ENCODE data around the gene FMOD. TPM values are rescaled to one million over a fixed set of nuclear protein-coding genes. Genes with fewer than 3 reads are reported as not detected.
A peak's percentile ranks its signal among the peaks of the same experiment; 100 is the strongest.
"Not testable (repeated sequence)": the region's sequence is repeated elsewhere in the genome, so short reads cannot be mapped to it uniquely, and the experiment has no call there.

FMOD gene
- total RNA-seq, 1 donor from 2014 or later, result 95.2 TPM

DNA sequence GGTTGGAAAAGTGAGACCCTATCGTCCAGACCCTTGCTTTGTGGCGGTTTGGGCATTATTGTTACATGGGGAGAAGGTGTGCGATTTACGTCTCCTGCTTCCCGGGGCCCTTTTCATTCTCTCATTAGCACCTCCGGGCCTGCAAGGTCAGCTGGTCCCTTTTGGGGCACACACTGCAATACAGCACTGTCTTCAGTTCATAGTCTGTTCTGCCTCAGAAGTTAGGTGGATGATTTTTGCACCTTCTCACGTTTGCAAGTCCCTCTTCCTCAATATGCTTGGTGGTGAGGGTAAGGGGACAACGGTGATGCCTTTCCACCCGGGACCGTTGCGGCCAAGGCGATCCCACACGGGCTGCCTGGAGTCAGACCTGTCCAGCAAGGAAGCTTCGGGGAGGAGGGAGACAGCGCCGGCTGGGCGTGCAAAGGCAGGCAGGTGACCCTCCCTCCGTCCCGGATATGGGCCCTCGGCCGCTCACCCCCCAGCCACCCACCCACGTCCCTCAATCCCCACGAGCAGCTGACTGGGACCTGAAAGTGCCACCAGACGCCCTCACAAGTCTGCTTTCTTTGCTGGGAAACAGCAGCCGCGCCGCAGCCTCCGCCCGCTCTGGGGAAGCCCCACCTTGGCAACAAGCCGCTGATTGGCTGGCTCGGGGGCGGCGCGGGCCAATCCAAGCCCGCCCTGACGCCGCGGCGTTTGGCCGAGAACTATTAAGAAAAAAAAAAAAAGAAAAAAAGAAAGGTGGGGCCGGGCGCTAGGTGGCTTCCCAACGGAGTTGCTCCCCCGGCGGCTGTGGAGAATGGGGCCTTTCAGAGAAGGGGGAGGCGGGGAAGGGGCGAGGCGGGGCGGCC is 23.9 kb downstream of the FMOD start:
- DNase-seq (ENCODE audit: low spot score), result peak; percentile 99

DNA sequence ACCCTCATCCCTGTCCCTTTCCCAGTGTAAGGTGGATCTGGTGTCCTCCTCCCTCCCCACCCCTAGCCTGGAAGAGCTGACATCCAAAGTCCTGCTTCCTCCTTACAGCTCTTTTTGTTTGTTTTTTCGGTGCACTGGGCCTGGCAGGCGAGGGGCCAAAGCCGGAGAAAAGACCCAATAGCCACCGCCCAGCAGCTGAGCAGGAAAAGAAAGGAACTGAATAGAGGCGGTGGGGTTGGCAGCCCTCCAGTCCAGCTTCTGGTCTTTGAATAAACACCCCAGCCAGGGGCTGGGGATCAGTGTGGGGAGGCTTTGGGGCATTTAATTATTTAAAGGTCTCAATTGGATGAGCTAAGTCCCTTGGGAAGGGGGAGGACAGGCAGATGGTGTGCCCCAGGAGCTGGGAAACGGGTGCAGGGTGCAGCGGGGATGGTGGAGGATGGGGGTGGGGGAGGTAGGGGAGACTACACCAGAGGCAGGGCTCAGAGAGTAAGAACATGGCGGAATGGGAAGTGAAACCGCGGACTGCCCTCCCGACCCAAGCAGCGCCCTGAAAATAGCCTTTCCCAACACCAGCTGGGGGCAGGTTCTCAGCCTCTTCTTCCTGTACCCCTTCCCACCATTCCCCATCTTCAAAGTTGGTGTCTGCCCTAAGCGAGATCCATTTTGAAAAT is 25.4 kb downstream of the FMOD start:
- no peak for DNase-seq (ENCODE audit: low spot score)

DNA sequence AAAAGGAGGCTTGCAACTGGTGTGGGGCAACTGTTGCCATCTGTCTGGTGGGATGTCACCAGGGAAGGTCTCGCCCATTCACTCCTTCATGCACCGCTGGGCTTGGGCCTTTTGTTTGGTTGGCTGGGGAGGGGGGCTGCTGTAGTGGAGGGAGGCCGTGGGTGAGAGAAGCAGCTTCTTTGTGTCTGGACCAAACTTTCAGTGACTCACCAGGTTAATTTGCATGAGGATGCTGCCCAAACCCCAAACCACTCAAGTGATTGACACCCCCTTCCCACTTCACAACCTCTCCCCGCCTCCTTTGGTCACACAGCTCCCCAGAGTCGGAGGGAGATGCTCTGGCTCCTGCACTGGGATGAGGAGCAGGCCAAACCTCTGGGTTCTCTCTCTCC is 25.9 kb downstream of the FMOD start:
- no peak for DNase-seq (ENCODE audit: low spot score)

DNA sequence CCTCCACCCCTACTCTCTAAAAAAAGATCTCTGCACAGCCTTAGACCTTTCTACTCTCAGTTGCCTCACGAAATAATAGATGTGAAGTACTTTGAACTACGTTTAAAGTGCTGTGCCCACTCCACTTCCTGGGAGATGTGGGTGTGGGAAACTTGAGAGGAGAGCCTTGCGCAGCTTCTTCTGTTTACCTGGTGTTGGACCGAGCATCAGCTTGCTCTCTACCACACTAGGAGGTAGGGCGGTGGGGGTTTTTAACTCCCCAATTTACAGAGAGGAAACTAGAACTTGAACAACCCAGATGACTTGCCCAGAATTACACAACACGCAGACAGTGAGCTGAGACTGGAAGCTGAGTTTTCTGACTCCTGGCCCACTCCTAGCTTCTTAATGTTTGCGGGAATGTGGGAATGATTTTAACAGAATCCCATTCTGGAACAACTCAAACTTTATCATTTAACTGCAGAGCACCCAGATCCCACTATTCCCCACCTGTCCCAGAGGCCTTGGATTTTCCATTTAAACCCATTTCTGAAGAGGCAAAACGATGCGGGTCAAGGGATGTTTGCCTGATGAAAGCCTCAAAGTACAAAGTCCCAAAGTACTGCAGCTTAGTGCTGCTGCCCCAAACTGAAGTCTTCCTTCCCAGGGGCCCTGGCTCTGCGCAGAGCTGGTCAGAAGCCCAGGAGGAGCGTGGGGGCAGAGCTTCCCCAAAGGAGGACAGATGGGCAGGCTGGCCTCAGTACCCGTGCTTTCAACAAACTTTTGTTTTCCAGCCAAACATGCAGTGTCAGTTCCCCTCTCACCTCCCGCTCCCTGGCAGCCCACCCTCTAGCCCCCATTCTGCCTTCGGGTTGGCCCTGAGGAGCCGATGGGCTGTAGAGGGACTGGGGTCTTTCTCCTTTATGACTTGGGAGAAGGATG is 26.6 kb downstream of the FMOD start:
- DNase-seq (ENCODE audit: low spot score), result no peak

DNA sequence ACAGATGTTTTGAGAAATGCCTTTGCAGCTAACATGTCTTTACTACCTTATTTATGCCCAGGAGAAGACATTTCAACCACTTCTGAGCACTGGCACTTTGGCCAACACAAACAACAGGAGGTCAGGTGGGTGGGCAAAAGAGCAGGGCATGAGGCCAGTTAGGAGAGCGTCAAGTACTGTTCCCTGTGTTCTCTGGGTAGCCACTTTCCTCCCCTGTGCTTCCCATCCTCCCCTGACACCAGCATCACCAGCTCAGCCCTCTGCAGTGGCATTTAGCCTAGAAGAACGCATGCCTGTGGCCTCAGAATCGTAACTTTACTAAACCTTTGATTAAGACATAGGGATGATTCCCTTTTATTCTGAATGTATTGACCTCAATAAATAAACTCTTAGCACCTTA is 27.3 kb downstream of the FMOD start:
- no peak for DNase-seq (ENCODE audit: low spot score)

DNA sequence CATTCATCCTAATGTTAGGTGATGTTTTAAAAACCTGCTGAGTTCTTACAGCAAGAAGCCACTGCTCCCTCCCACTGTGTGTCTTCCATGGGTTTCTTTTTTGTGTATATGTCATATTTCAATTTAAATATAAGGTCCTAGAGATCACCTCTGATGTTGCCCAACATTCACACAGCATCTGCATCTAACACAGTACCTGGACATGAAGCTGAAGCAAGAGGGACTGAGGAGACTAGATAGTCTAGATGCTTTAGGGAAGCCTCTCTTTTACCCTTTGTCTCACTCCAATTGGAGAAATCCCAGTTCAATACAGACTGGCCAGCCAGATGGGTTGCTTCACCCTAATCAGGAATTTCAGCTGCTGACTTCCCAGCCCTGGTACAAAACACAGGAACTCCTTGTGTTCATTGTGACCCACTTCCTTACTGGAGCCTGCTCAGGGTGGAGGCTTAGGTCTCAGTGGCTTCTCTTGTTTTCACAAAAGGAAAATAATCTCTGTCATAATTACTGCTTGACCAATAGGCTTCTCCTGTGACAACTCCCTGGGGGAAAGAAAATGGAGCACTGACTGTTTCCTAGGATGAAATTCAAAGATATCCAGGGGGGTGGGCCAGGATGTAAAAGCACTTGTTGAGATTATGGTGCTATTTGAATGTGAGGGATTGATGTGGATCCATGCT is 28.3 kb downstream of the FMOD start:
- DNase-seq (ENCODE audit: low spot score), result no peak

DNA sequence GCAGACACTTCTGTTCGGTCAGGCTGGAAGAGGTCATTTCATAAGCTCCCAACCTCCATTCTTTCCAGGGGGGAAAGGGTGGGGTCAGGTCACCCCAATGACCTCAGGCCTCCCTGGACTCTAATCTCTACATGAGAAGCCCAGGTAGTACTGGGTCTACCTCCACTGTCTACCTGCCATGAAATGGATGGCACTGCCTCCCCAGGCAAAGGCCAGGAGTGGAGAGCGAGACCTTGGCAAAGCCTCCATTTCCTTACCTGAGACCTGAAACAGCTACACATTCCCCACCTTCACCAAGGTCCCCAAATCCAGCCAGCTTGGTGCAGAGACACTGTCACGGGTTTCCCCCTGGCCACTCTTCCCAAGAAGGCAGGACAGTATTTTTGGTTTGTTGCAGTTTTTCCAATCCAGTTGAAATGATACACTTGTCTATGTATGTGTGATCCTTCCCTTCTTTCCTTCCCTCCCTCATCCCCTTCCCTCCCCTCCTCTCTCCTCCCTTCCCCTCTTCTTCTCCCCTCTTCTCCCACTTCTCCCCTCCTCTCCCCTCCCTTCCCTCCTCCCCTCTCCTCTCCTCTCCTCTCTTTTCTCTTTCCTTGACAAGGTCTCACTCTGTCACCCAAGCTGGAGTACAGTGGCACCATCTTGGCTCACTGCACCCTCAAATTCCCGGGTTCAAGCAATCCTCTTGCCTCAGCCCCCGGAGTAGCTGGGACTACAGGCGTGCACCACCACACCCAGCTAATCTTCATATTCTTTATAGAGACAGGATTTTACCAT is 29.5 kb downstream of the FMOD start:
- DNase-seq (ENCODE audit: low spot score), result no peak

DNA sequence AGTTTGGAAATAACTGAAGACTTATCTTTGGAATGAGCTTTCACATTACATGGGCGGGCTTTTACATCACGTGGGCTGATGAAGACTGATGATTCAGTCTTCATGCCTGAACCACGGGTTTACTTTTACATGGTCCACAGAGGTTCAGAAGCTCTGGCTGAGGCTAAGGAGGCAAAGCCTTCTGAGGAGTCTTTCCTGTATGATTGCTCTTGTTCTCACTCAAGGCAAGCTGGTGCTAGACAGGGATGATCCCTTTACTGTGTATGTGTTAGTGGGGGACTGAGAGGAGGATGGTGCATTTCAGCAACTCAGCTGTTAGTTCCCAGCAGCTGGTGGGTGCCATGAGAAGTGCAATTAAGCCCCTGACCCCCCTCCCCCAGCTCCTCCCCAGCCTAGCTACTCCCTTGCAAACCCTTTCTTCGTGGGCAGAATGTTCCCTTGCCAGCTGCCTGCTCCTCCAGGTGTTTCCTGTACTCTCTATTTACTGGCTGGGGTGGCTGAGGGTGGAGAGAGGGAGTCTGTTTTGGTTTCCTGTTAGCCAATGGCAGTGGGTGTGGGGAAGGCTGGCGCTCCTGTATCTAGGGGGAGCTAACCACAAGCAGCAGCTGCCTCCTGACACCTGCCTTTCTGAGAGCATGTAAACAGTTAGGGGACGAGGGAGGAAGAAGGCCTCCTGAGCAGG is 30.2 kb downstream of the FMOD start:
- DNase-seq (ENCODE audit: low spot score), result no peak

DNA sequence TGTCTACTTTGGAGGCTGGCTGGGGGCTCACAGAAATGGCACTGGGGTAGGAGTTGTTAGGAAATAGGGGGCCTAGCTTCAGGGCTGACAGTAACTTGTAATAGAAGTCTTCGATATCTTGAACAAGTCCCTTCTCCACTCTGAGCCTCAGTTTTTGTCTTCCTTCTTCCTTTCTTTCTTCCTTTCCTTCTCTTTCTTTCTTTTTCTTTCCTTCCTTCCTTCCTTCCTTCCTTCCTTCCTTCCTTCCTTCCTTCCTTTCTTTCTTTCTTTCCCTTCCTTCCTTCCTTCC is 32.7 kb downstream of the FMOD start:
- no peak for DNase-seq (ENCODE audit: low spot score)

DNA sequence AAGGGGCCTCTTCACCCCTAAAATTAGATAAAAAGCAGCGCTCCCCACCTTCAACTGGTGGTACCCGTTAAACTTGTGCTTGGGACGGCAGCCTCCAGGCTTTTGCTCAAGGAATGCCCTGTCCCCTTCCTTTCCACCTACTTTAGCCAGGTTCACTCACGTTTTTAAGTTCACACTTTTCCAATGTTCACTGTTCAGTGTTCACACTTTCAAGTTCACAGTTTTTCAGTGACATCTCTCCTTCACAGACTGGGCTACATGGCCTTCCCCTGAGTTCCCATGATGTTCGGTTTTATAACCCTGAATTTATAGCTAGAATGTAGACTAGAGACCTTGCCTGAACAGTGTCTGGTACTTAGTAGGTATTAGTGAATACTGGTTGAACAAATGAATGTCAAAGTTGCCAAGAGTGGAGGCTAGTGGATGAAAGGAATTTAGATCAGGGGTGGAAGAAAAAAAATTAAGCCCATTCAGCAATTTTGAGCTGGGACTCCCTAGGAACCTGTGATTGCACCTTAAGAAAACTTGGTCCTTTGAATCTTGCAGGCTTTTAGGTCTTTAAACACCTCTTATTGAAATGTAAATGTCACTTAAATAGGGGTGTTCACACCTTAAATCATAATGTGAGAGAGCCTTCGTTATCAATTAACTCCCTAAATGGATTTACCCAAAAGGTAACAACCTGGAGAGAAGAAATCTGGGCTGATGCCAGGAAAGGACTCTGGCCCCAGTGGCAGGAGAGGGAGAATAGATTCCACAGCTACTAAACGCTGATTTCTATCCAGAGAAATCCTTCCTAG is 33.3 kb downstream of the FMOD start:
- no peak for DNase-seq (ENCODE audit: low spot score)

DNA sequence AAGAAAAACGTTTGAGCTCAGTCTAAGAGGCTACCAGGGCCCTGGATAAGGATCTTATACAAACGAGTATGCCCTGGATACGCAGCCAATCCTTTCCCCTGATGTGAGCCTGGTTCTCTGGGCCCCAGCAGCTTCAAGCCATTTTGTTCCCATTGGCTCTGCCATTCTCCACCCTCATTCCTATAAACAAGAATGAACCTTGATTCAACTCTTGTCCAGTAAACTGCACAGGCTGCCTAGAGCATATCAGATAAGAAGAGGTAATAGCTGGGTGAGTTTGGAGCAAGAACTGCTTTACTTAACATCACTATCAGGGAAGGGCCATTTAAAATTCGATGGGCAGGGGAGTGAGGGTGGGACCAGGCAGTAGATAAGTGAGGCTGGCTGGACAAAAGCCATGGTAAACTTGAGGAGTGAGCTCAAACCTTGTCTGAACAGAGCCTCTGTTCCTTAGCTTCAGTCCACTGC is 34.3 kb downstream of the FMOD start:
- DNase-seq (ENCODE audit: low spot score), result no peak

DNA sequence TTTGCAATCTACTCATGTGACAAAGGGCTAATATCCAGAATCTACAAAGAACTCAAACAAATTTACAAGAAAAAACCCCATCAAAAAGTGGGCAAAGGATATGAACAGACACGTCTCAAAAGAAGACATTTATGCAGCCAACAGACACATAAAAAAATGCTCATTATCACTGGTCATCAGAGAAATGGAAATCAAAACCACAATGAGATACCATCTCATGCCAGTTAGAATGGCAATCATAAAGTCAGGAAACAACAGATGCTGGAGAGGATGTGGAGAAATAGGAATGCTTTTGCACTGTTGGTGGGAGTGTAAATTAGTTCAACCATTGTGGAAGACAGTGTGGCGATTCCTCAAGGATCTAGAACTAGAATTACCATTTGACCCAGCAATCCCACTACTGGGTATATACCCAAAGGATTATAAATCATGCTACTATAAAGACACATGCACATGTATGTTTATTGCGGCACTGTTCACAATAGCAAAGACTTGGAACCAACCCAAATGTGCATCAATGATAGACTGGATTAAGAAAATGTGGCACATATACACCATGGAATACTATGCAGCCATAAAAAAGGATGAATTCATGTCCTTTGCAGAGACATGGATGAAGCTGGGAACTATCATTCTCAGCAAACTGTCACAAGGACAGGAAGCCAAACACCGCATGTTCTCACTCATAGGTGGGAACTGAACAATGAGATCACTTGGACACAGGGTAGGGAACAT is 36.7 kb downstream of the FMOD start:
- DNase-seq (ENCODE audit: low spot score), result not testable (repeated sequence)

DNA sequence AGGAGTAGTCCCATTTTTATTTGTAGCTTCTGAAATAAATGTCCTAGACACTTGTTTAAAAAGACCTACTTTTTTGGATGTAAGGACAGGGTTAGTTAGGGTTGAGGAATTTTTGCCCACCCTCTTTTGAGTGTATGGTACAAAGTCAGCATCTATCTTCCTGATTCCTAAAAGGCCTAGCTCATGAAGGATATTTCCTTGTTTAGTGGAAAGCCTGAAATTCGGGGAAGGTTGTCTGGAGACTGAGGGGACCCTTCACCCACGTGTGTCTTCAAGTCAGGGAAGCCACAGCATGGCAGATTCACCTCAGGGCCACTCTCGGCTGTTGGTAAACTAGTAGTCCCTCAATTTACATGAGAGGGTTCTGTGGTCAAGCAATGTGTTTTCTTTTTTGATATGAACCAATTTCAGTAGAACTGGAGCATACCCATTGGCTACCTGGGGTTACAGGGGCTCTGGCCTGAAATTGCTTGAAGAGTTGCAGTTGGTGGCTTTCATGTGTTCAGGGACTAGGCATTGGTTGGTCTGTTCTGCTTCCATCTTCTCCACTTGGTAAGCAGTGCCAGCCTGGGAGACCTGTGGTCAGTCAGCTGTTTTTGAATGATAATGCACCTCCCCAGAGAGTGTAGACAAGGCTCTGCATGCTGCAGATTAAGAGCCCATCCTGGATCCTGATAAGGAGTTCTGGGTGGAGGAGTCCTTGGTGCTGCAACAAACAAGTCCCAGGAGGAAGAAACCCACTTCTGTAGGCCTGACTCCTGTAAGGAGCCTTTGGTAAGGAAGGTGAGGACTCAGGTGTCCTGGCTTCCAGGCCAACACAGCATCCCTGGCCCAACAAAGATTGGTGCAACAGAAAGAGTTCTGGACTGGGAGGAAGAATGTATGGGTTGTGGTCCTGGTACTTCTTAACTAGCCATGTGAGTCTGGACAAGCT is 39.3 kb downstream of the FMOD start:
- peak; percentile 62 for DNase-seq (ENCODE audit: low spot score)

DNA sequence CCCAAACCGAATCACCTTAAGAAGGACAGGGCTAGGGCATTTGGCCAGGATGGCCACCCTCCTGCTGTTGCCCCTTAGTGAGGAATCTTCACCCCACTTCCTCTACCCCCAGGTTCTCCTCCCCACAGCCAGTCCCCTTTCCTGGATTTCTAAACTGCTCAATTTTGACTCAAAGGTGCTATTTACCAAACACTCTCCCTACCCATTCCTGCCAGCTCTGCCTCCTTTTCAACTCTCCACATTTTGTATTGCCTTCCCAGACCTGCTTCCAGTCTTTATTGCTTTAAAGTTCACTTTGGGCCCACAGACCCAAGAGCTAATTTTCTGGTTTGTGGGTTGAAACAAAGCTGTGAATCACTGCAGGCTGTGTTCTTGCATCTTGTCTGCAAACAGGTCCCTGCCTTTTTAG is 42.0 kb downstream of the FMOD start:
- no peak for DNase-seq (ENCODE audit: low spot score)

DNA sequence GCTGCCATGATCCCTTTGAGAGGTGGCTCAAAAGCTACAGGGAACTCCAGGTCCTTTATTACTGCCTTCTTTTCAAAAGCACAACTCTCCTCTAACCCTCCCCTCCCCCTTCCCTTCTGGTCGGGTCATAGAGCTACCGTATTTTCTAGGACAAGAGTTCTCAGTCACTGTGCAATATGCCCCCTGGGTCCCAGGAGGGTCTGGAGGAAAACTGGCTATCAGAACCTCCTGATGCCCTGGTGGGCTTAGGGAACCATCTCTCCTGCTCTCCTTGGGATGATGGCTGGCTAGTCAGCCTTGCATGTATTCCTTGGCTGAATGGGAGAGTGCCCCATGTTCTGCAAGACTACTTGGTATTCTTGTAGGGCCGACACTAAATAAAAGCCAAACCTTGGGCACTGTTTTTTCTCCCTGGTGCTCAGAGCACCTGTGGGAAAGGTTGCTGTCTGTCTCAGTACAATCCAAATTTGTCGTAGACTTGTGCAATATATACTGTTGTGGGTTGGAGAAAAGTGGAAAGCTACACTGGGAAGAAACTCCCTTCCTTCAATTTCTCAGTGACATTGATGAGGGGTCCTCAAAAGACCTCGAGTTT is 42.5 kb downstream of the FMOD start:
- no peak for DNase-seq (ENCODE audit: low spot score)

DNA sequence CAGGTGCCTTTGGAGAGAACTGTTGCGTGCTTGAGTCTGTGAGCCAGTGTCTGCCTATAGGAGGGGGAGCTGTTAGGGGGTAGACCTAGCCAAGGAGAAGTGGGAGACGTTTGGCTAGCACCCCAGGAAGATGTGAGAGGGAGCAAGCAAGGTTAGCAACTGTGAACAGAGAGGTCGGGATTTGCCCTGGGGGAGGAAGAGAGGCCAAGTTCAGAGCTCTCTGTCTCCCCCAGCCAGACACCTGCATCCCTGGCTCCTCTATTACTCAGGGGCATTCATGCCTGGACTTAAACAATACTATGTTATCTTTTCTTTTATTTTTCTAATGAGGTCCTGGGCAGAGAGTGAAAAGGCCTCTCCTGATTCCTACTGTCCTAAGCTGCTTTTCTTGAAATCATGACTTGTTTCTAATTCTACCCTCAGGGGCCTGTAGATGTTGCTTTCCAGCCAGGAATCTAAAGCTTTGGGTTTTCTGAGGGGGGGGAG is 43.2 kb downstream of the FMOD start:
- no peak for DNase-seq (ENCODE audit: low spot score)
